ENCODE results near the gene SH3RF1. TPM values are rescaled to one million over a fixed set of nuclear protein-coding genes. Genes with fewer than 3 reads are reported as not detected.

Gene SH3RF1
- total RNA-seq, 1 experiment from 2014 or later = 59.5 TPM

- DNase-seq (ENCODE audit: low read depth, low spot score) = no peak
- Histone ChIP-seq H3K9me2 (ENCODE audit: insufficient read depth) (no peaks in the 10 kb centered on the region), H3K79me2 (ENCODE audit: insufficient read depth, low read length) (no peaks in the 10 kb centered on the region), H3K9me3 (ENCODE audit: control insufficient read depth in 1 of 2, insufficient read depth in 1 of 2, low read depth in 1 of 2, low read length in 2 of 2) (no peaks in the 10 kb centered on the region), H3K4me2 (ENCODE audit: low read length) (no peak overlapping the region), H3K27me3 (ENCODE audit: insufficient read depth, low read length) (no peaks in the 10 kb centered on the region), H2AFZ (ENCODE audit: low read depth, low read length, poor library complexity, severe bottlenecking) (no peak overlapping the region), H3K27ac (ENCODE audit: low read depth, low read length) (no peak overlapping the region), H4K20me1 (ENCODE audit: insufficient read depth) (no peaks in the 10 kb centered on the region), H3K4me3 (replicated peaks in 1 of 2; ENCODE audit: low read depth in 1 of 2, low read length in 2 of 2) (no peak overlapping the region), H3K36me3 (ENCODE audit: control insufficient read depth in 1 of 2, insufficient read depth in 2 of 2, low read length in 2 of 2) (no peaks in the 10 kb centered on the region), H3K9ac (ENCODE audit: low read length) (no peak overlapping the region), H3K4me1 (ENCODE audit: control insufficient read depth in 1 of 2, insufficient read depth in 2 of 2, low read length in 2 of 2) (no peaks in the 10 kb centered on the region)
- ChIA-PET RAD21 (ENCODE audit: low non-redundant PET in 1 of 2, low total read pairs in 2 of 2, uncharacterized antibody in 2 of 2, unreplicated experiment in 2 of 2) (no interaction called here), POLR2A (no interaction called here), CTCF (no interaction called here)
- no peak for TF ChIP-seq ZBTB33 (IDR thresholded peaks at IDR 0.05; ENCODE audit: extremely low read depth, insufficient replicate concordance, low read length)
- TF ChIP-seq CEBPB (IDR thresholded peaks at IDR 0.05; ENCODE audit: low read depth) = no peak
- no TSS peak for BruUV-seq (replicated peaks)
- intact Hi-C loops (cut with micrococcal nuclease) = no loop called here
- no peak for ATAC-seq
Measured at GRCh38 chr4:169054879-169055278, 215.9 kb downstream of the SH3RF1 start.

GRCh38 chr4:169052594-169052945 lies 218.2 kb downstream of the SH3RF1 start:
- H2AFZ ChIP-seq (ENCODE audit: low read depth, low read length, poor library complexity, severe bottlenecking) = no peak overlapping the region
- CTCF ChIA-PET = no interaction called here
- no peaks in the 10 kb centered on the region for H4K20me1 ChIP-seq (ENCODE audit: insufficient read depth)
- no peak overlapping the region for H3K4me3 ChIP-seq (replicated peaks in 1 of 2; ENCODE audit: low read depth in 1 of 2, low read length in 2 of 2)
- ATAC-seq (no peak), DNase-seq (ENCODE audit: low read depth, low spot score) (no peak)
- intact Hi-C loops (cut with micrococcal nuclease) = no loop called here
- no peaks in the 10 kb centered on the region for H3K36me3 ChIP-seq (ENCODE audit: control insufficient read depth in 1 of 2, insufficient read depth in 2 of 2, low read length in 2 of 2)
- RAD21 ChIA-PET (ENCODE audit: low non-redundant PET in 1 of 2, low total read pairs in 2 of 2, uncharacterized antibody in 2 of 2, unreplicated experiment in 2 of 2) = no interaction called here
- H3K27ac ChIP-seq (ENCODE audit: low read depth, low read length) = no peak overlapping the region
- H3K9ac ChIP-seq (ENCODE audit: low read length) = no peak overlapping the region
- no peaks in the 10 kb centered on the region for H3K9me3 ChIP-seq (ENCODE audit: control insufficient read depth in 1 of 2, insufficient read depth in 1 of 2, low read depth in 1 of 2, low read length in 2 of 2)
- H3K4me1 ChIP-seq (ENCODE audit: control insufficient read depth in 1 of 2, insufficient read depth in 2 of 2, low read length in 2 of 2) = no peaks in the 10 kb centered on the region
- no peaks in the 10 kb centered on the region for H3K27me3 ChIP-seq (ENCODE audit: insufficient read depth, low read length)
- no peaks in the 10 kb centered on the region for H3K79me2 ChIP-seq (ENCODE audit: insufficient read depth, low read length)
- H3K9me2 ChIP-seq (ENCODE audit: insufficient read depth) = no peaks in the 10 kb centered on the region
- POLR2A ChIA-PET = no interaction called here
- no peak overlapping the region for H3K4me2 ChIP-seq (ENCODE audit: low read length)
- BruUV-seq (replicated peaks) = no TSS peak
- TF ChIP-seq TCF7L2 (IDR thresholded peaks at IDR 0.05; ENCODE audit: borderline replicate concordance, extremely low read depth, insufficient read depth, insufficient read length) (no peak), RAD21 (IDR thresholded peaks at IDR 0.05; ENCODE audit: low read depth) (no peak), FOSL1 (IDR thresholded peaks at IDR 0.05; ENCODE audit: low read depth) (no peak), REST (IDR thresholded peaks at IDR 0.05; ENCODE audit: low read depth) (no peak), SIN3A (IDR thresholded peaks at IDR 0.05; ENCODE audit: low read depth) (no peak), ZBTB33 (IDR thresholded peaks at IDR 0.05; ENCODE audit: extremely low read depth, insufficient replicate concordance, low read length) (no peak), EZH2phosphoT487 (IDR thresholded peaks at IDR 0.05; ENCODE audit: borderline replicate concordance) (no peak), EZH2 (IDR thresholded peaks at IDR 0.05) (no peak), EGR1 (IDR thresholded peaks at IDR 0.05; ENCODE audit: low read depth) (no peak), POLR2A (IDR thresholded peaks at IDR 0.05; ENCODE audit: borderline replicate concordance, extremely low read depth, insufficient read depth, insufficient read length) (no peak), ELF1 (IDR thresholded peaks at IDR 0.05; ENCODE audit: borderline replicate concordance, low read depth) (no peak), ATF3 (IDR thresholded peaks at IDR 0.05) (no peak), SRF (IDR thresholded peaks at IDR 0.05; ENCODE audit: low read depth) (no peak)
